ENCODE measurements around the gene SCAF11.
"Not testable (repeated sequence)": the region's sequence is repeated elsewhere in the genome, so short reads cannot be mapped to it uniquely, and the experiment has no call there.

SCAF11 gene

DNA sequence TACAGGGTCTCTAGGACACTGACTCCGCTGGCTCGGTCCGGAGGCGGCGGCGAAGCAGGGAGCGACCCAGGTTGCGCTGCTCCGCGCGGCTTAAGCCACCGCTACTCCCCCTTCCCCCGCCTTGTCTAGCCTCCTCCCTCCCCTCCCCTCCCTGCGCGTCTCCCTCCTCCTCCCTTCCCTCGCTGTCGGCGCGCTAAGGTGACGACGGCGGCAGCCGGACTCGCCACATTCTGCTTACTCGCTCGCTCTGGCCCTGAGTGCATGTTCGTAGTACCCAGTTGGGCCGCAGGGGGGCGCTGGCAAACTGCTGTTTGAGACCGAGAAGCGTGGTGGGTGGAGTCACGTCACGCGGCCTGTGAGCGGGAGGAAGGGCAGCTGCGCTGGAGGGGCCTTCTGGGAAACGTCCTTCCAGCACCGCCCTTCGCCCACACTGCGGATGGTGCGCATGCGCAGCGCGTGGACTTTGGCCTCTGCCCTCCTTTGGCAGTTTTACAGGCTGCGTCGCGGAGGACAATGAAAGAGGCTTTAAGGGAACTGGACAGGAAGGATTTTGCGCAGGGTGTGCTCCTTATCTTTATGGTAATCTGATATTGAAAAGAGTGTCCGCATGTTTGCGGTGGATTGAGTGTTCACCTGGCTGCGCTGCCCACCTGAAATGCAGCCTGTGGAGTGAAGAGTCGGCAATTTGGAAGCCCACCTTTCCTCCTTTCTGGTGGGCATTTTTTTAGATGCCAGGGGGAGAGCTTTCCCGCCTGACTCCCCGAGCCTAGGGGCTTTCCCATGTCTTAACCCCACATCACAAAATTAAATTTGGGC lies at the start of gene SCAF11:
TSS of gene SCAF11 (minus strand) at position 107 of the 816 bp plus-strand sequence. CDS start 26,407 bp downstream, outside the sequence.
- Histone ChIP-seq H3K27me3 (ENCODE audit: insufficient read depth, low read length) (no peaks in the 10 kb centered on the region), H3K4me3 (ENCODE audit: low read depth, low read length) (peak within 1 kb of the TSS; percentile 93), H3K4me1 (ENCODE audit: control insufficient read depth, insufficient read depth, low read length, unreplicated experiment) (peaks cover 15% of the 10 kb centered on the region), H3K27ac (ENCODE audit: low read depth, low read length) (peak within 1 kb of the TSS; percentile 90), H2AFZ (ENCODE audit: low read length, unreplicated experiment) (peak within 1 kb of the TSS; percentile 92), H3K79me2 (ENCODE audit: control insufficient read depth, insufficient read depth, low read length, unreplicated experiment) (peaks cover 44% of the 10 kb centered on the region), H3K36me3 (ENCODE audit: insufficient read depth, low read length) (peaks cover 8% of the 10 kb centered on the region; the same call in 1 of the 2 replicates)

- not testable (repeated sequence) for H3K4me1 ChIP-seq (ENCODE audit: control insufficient read depth, insufficient read depth, low read length, unreplicated experiment); H3K27ac ChIP-seq (ENCODE audit: low read depth, low read length); H2AFZ ChIP-seq (ENCODE audit: low read length, unreplicated experiment); H3K79me2 ChIP-seq (ENCODE audit: control insufficient read depth, insufficient read depth, low read length, unreplicated experiment); H3K36me3 ChIP-seq (ENCODE audit: insufficient read depth, low read length); H3K4me3 ChIP-seq (ENCODE audit: low read depth, low read length)
- H3K27me3 ChIP-seq (ENCODE audit: insufficient read depth, low read length) = peaks cover 14% of the 10 kb centered on the region; the same call in 1 of the 2 replicates
Observed at GRCh38 chr12:46037066-46037465, 46.7 kb upstream of the SCAF11 start.

DNA sequence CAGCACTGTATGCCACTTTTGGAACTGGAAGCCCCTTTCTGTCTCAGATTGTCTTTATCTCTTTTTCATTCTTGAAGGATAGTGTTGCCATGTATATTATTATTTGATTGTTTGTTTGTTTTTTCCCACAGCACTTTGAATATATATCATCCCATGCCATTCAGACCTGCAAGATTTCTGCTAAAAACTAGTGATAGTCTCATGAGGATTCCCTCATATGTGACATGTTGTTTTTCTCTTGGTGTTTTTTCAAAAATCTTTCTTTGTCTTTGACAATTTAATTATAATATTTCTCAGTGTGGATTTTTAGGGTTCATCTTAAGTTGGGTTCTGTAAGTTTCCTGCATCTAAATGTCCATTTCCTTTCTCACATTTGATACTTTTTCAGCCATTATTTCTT lies 36.8 kb upstream of the SCAF11 start:
- no peaks in the 10 kb centered on the region for H3K4me1 ChIP-seq (ENCODE audit: control insufficient read depth, insufficient read depth, low read length, unreplicated experiment)
- H3K36me3 ChIP-seq (ENCODE audit: insufficient read depth, low read length) = no peaks in the 10 kb centered on the region
- H3K4me3 ChIP-seq (ENCODE audit: low read depth, low read length) = no peak overlapping the region
- H3K27ac ChIP-seq (ENCODE audit: low read depth, low read length) = no peak overlapping the region
- no peaks in the 10 kb centered on the region for H3K79me2 ChIP-seq (ENCODE audit: control insufficient read depth, insufficient read depth, low read length, unreplicated experiment)
- peaks cover 54% of the 10 kb centered on the region for H3K27me3 ChIP-seq (ENCODE audit: insufficient read depth, low read length)
- H2AFZ ChIP-seq (ENCODE audit: low read length, unreplicated experiment) = no peak overlapping the region

DNA sequence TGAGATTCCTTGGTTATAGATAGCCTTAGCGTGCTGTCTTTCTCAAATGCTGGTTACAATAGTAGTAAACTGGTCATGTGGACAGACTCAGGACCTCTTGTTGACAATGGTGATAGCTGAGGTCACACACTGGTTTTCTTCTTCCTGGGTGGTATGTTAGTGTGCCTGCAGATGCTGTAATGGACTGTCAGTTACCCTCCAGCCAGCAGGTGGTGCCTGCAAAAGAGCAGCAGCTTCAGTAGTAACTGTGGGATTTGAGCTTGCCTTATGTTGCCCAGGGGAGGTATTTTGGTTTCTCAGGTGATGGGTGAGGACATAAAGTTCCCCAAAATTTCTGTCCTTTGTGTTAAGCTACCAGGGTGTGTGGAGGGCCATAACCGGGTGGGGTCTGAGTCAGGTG lies 33.7 kb upstream of the SCAF11 start:
- Histone ChIP-seq H3K4me3 (ENCODE audit: low read depth, low read length) (no peak overlapping the region), H3K4me1 (ENCODE audit: control insufficient read depth, insufficient read depth, low read length, unreplicated experiment) (no peaks in the 10 kb centered on the region), H3K27ac (ENCODE audit: low read depth, low read length) (no peak overlapping the region), H2AFZ (ENCODE audit: low read length, unreplicated experiment) (no peak overlapping the region), H3K79me2 (ENCODE audit: control insufficient read depth, insufficient read depth, low read length, unreplicated experiment) (no peaks in the 10 kb centered on the region), H3K36me3 (ENCODE audit: insufficient read depth, low read length) (no peaks in the 10 kb centered on the region), H3K27me3 (ENCODE audit: insufficient read depth, low read length) (peaks cover 55% of the 10 kb centered on the region)

GRCh38 chr12:46020768-46021167 lies 30.4 kb upstream of the SCAF11 start:
- no peaks in the 10 kb centered on the region for H3K4me1 ChIP-seq (ENCODE audit: control insufficient read depth, insufficient read depth, low read length, unreplicated experiment)
- no peak overlapping the region for H3K4me3 ChIP-seq (ENCODE audit: low read depth, low read length)
- H2AFZ ChIP-seq (ENCODE audit: low read length, unreplicated experiment) = no peak overlapping the region
- no peaks in the 10 kb centered on the region for H3K36me3 ChIP-seq (ENCODE audit: insufficient read depth, low read length)
- H3K79me2 ChIP-seq (ENCODE audit: control insufficient read depth, insufficient read depth, low read length, unreplicated experiment) = no peaks in the 10 kb centered on the region
- H3K27ac ChIP-seq (ENCODE audit: low read depth, low read length) = no peak overlapping the region
- peaks cover 34% of the 10 kb centered on the region for H3K27me3 ChIP-seq (ENCODE audit: insufficient read depth, low read length)

DNA sequence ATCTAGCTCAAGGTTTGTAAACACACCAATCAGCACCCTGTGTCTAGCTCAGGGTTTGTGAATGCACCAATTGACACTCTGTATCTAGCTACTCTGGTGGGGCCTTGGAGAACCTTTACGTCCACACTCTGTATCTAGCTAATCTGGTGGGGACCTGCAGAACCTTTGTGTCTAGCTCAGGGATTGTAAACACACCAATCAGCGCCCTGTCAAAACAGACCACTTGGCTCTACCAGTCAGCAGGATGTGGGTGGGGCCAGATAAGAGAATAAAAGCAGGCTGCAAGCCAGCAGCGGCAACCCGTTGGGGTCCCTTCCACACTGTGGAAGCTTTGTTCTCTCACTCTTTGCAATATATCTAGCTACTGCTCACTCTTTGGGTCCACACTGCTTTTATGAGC lies 28.3 kb upstream of the SCAF11 start:
- not testable (repeated sequence) for H3K79me2 ChIP-seq (ENCODE audit: control insufficient read depth, insufficient read depth, low read length, unreplicated experiment); H2AFZ ChIP-seq (ENCODE audit: low read length, unreplicated experiment); H3K4me3 ChIP-seq (ENCODE audit: low read depth, low read length); H3K27ac ChIP-seq (ENCODE audit: low read depth, low read length); H3K36me3 ChIP-seq (ENCODE audit: insufficient read depth, low read length); H3K4me1 ChIP-seq (ENCODE audit: control insufficient read depth, insufficient read depth, low read length, unreplicated experiment)
- peaks cover 34% of the 10 kb centered on the region for H3K27me3 ChIP-seq (ENCODE audit: insufficient read depth, low read length)

- H3K27me3 ChIP-seq (ENCODE audit: insufficient read depth, low read length) = peaks cover 34% of the 10 kb centered on the region
- H2AFZ ChIP-seq (ENCODE audit: low read length, unreplicated experiment); H3K36me3 ChIP-seq (ENCODE audit: insufficient read depth, low read length); H3K4me1 ChIP-seq (ENCODE audit: control insufficient read depth, insufficient read depth, low read length, unreplicated experiment); H3K79me2 ChIP-seq (ENCODE audit: control insufficient read depth, insufficient read depth, low read length, unreplicated experiment); H3K4me3 ChIP-seq (ENCODE audit: low read depth, low read length); H3K27ac ChIP-seq (ENCODE audit: low read depth, low read length): not testable (repeated sequence)
Observed at GRCh38 chr12:46017866-46018375, 27.5 kb upstream of the SCAF11 start.

DNA sequence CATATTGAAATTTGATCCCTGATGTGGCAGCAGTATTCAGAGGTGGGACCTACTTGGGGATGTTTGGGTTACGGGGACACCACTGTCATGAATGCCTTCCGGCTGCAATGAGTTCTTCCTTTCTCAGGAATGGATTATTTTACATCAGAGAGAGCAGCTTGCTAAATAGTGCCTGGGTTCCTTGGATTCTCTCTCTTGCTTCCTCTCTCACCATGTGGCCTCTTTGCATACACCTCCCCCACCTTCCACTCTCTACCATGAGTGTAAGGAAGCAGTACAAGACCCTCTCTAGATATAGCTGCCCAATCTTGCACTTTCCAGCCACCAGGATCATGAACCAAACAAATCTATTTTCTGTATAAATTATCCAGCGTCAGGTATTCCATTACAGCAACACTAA lies 15.4 kb upstream of the SCAF11 start:
- Histone ChIP-seq H2AFZ (ENCODE audit: low read length, unreplicated experiment) (no peak overlapping the region), H3K4me3 (ENCODE audit: low read depth, low read length) (no peak overlapping the region), H3K27me3 (ENCODE audit: insufficient read depth, low read length) (no peaks in the 10 kb centered on the region), H3K79me2 (ENCODE audit: control insufficient read depth, insufficient read depth, low read length, unreplicated experiment) (no peaks in the 10 kb centered on the region), H3K27ac (ENCODE audit: low read depth, low read length) (no peak overlapping the region), H3K4me1 (ENCODE audit: control insufficient read depth, insufficient read depth, low read length, unreplicated experiment) (no peaks in the 10 kb centered on the region), H3K36me3 (ENCODE audit: insufficient read depth, low read length) (no peaks in the 10 kb centered on the region)

DNA sequence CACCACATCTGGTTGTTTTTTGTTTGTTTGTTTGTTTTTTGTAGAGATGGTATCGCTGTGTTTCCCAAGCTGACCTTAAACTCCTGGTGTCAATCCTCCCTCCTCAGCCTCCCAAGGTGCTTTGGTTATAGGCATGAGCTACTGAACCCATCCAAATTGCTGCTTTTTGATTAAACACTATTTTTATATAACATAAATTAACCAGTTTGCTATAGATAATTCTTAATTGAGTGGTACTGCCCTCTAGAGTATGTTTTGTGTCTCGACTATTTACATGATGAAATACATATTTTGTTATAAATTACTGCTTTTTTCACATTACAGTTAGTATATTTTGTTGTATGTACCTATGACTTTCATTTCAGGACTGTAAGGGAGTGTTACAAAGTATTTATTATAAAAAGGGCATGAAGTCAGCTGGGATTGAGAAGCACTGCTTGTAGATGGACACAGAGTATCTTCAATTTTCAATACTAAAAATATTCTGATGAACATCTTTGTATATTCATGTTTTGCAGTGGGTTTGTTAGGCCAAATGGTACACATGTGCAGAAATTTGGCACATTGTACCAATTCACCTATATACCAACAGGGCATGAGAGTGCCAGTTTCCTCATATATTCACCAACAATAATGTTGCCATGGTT lies 14.9 kb upstream of the SCAF11 start:
- Histone ChIP-seq H3K36me3 (ENCODE audit: insufficient read depth, low read length) (no peaks in the 10 kb centered on the region), H3K4me1 (ENCODE audit: control insufficient read depth, insufficient read depth, low read length, unreplicated experiment) (no peaks in the 10 kb centered on the region), H2AFZ (ENCODE audit: low read length, unreplicated experiment) (no peak overlapping the region), H3K27ac (ENCODE audit: low read depth, low read length) (no peak overlapping the region), H3K27me3 (ENCODE audit: insufficient read depth, low read length) (no peaks in the 10 kb centered on the region), H3K4me3 (ENCODE audit: low read depth, low read length) (no peak overlapping the region), H3K79me2 (ENCODE audit: control insufficient read depth, insufficient read depth, low read length, unreplicated experiment) (no peaks in the 10 kb centered on the region)

DNA sequence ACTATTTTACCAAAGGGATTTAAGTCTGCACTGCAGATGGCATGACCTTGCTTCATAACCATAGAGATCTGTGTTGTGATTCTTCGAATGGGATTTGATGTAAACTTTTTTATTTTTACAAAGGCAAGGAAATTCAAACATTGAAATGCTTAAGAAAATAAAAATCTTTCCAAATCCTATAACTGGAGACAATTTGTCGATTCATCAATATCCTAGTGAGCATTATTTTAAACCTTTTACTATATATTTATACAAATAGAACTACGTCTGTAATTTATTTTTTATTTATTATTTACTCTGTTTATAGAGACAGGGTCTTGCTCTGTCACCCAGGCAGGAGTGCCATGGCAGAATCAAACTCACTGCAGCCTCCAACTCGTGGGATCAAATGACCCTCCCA lies 14.3 kb upstream of the SCAF11 start:
- H3K27me3 ChIP-seq (ENCODE audit: insufficient read depth, low read length) = no peaks in the 10 kb centered on the region
- no peak overlapping the region for H3K4me3 ChIP-seq (ENCODE audit: low read depth, low read length)
- H2AFZ ChIP-seq (ENCODE audit: low read length, unreplicated experiment) = no peak overlapping the region
- H3K4me1 ChIP-seq (ENCODE audit: control insufficient read depth, insufficient read depth, low read length, unreplicated experiment) = no peaks in the 10 kb centered on the region
- H3K36me3 ChIP-seq (ENCODE audit: insufficient read depth, low read length) = no peaks in the 10 kb centered on the region
- H3K27ac ChIP-seq (ENCODE audit: low read depth, low read length) = no peak overlapping the region
- H3K79me2 ChIP-seq (ENCODE audit: control insufficient read depth, insufficient read depth, low read length, unreplicated experiment) = no peaks in the 10 kb centered on the region

GRCh38 chr12:46000076-46000475 lies 9.7 kb upstream of the SCAF11 start:
- not testable (repeated sequence) for H3K4me3 ChIP-seq (ENCODE audit: low read depth, low read length); H3K4me1 ChIP-seq (ENCODE audit: control insufficient read depth, insufficient read depth, low read length, unreplicated experiment); H3K27ac ChIP-seq (ENCODE audit: low read depth, low read length); H3K79me2 ChIP-seq (ENCODE audit: control insufficient read depth, insufficient read depth, low read length, unreplicated experiment); H3K27me3 ChIP-seq (ENCODE audit: insufficient read depth, low read length); H2AFZ ChIP-seq (ENCODE audit: low read length, unreplicated experiment); H3K36me3 ChIP-seq (ENCODE audit: insufficient read depth, low read length)

All from ACC112 (cell line).